Activated T-cell treated with anti-CD3 and anti-CD28 coated beads for 4 hours (primary cell): Measurements from ENCODE around the gene HIPK2.

Source experiments
- DNase-seq: peaks from one replicate; pipeline ENCODE4 v3.0.0-alpha.2; 2020

Gene HIPK2

GRCh38 chr7:139782932-139783331 lies 5.1 kb upstream of the HIPK2 start:
- DNase-seq, result no peak

GRCh38 chr7:139777133-139777891 lies 486 bp downstream of the HIPK2 start:
- DNase-seq, result no peak

- no peak for DNase-seq
Observed at GRCh38 chr7:139776486-139777132, 1.2 kb downstream of the HIPK2 start.

GRCh38 chr7:139775829-139776266 lies 1.9 kb downstream of the HIPK2 start:
- peak; percentile 51 for DNase-seq

- DNase-seq, result no peak
Observed at GRCh38 chr7:139774376-139774775, 3.4 kb downstream of the HIPK2 start.

- no peak for DNase-seq
Observed at GRCh38 chr7:139773371-139773770, 4.4 kb downstream of the HIPK2 start.

- DNase-seq, result no peak
Observed at GRCh38 chr7:139772873-139773272, 4.9 kb downstream of the HIPK2 start.

GRCh38 chr7:139772115-139772514 lies 5.7 kb downstream of the HIPK2 start:
- DNase-seq, result no peak

GRCh38 chr7:139771001-139771956 lies 6.5 kb downstream of the HIPK2 start:
- no peak for DNase-seq

- no peak for DNase-seq
Observed at GRCh38 chr7:139769761-139770160, 8.0 kb downstream of the HIPK2 start.

- DNase-seq, result no peak
Observed at GRCh38 chr7:139769066-139769465, 8.7 kb downstream of the HIPK2 start.

- DNase-seq, result no peak
Observed at GRCh38 chr7:139768249-139768824, 9.5 kb downstream of the HIPK2 start.

- no peak for DNase-seq
Observed at GRCh38 chr7:139767561-139767982, 10.2 kb downstream of the HIPK2 start.

- no peak for DNase-seq
Observed at GRCh38 chr7:139765143-139765542, 12.7 kb downstream of the HIPK2 start.

- no peak for DNase-seq
Observed at GRCh38 chr7:139763330-139763729, 14.5 kb downstream of the HIPK2 start.

GRCh38 chr7:139762886-139763285 lies 14.9 kb downstream of the HIPK2 start:
- DNase-seq, result no peak

GRCh38 chr7:139758388-139758787 lies 19.4 kb downstream of the HIPK2 start:
- no peak for DNase-seq

- no peak for DNase-seq
Observed at GRCh38 chr7:139757968-139758367, 19.8 kb downstream of the HIPK2 start.

- no peak for DNase-seq
Observed at GRCh38 chr7:139753693-139754111, 24.1 kb downstream of the HIPK2 start.

- no peak for DNase-seq
Observed at GRCh38 chr7:139753081-139753692, 24.6 kb downstream of the HIPK2 start.

- no peak for DNase-seq
Observed at GRCh38 chr7:139752604-139753003, 25.2 kb downstream of the HIPK2 start.

- no peak for DNase-seq
Observed at GRCh38 chr7:139752148-139752547, 25.6 kb downstream of the HIPK2 start.
